ENCODE measurements around the gene AVPR1B. TPM values are rescaled to one million over a fixed set of nuclear protein-coding genes. Genes with fewer than 3 reads are reported as not detected.

The AVPR1B gene
- total RNA-seq, 1 experiment from 2014 or later: not detected

DNA sequence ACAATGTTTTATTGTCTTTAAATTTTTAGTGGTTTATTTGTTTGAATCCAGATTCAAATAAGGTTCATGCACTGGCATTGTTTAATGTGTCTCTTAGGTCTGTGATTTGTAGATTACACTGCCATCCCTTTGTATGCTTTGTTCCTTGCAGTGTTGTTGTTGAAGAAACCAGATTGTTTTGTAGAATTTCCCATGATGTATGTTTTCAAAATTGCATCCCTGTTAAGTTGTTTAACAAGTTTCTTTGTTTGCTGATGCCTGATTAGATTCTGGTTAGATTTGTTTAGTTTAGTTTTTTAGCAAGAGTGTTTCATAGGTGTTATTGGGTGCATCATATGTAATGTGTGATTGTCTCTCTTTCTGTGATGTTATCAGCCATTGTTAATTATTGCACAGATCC, 5.5 kb upstream of the AVPR1B start:
- H3K27me3 ChIP-seq (replicated peaks): peaks cover 28% of the 10 kb centered on the region
- no peaks in the 10 kb centered on the region; the same call in 1 of the 2 replicates for H3K9me3 ChIP-seq (replicated peaks)
- no peaks in the 10 kb centered on the region for H3K36me3 ChIP-seq
- no peak for DNase-seq (ENCODE audit: low read depth in 1 of 2, low spot score in 2 of 2)
- H3K27ac ChIP-seq: no peak overlapping the region
- H3K4me3 ChIP-seq: no peak overlapping the region
- 0 out of 2 replicates have a peak, but pooled peaks cover under 1% of the 10 kb centered on the region for H3K4me1 ChIP-seq (replicated peaks)

DNA sequence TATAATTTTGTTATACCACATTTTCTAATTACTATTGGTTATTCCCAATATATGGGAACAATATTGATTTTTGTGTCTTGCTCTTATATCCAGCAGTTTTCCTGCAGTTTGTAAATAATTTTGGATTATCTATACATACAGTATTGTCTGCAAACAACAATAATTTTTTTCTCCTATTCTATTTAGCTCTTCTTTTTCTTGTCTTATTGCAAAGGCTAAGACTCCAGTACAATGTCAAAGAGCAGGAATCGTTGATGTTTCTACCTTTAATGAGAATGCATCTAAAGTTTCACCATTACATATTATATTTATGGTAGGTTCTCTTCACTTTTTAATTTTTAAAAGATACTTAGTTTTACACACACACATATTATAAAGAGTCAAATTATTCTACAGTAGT, 4.1 kb upstream of the AVPR1B start:
- H3K9me3 ChIP-seq (replicated peaks): no peaks in the 10 kb centered on the region; the same call in 1 of the 2 replicates
- H3K27me3 ChIP-seq (replicated peaks): peaks cover 38% of the 10 kb centered on the region
- H3K4me3 ChIP-seq: no peak overlapping the region
- H3K4me1 ChIP-seq (replicated peaks): peaks cover 7% of the 10 kb centered on the region; the same call in 1 of the 2 replicates
- H3K27ac ChIP-seq: no peak overlapping the region
- no peaks in the 10 kb centered on the region for H3K36me3 ChIP-seq
- DNase-seq (ENCODE audit: low read depth in 1 of 2, low spot score in 2 of 2): no peak

DNA sequence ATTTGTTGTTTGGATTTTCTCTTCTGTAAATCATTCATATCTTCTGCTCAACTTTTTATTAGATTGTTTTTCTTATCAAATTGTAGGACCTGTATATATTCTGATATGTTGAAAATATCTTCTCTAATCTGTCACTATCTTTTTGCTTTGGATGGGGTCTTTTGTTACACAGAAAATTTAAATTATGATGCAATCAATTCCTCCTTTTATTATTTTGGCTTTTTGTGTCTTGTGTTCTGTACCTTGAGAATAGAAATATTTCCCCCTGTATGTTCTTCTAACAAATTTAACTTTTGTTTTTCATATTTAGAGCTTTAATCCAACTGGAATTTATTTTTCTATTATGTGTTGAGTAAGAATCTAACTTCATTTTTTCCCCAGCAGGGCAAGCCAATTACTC, 3.2 kb upstream of the AVPR1B start:
- Histone ChIP-seq H3K4me1 (replicated peaks) (peaks cover 7% of the 10 kb centered on the region; the same call in 1 of the 2 replicates), H3K27ac (no peak overlapping the region), H3K4me3 (no peak overlapping the region), H3K36me3 (no peaks in the 10 kb centered on the region), H3K27me3 (replicated peaks) (peaks cover 37% of the 10 kb centered on the region), H3K9me3 (replicated peaks) (no peaks in the 10 kb centered on the region; the same call in 1 of the 2 replicates)
- DNase-seq (ENCODE audit: low read depth in 1 of 2, low spot score in 2 of 2): no peak

DNA sequence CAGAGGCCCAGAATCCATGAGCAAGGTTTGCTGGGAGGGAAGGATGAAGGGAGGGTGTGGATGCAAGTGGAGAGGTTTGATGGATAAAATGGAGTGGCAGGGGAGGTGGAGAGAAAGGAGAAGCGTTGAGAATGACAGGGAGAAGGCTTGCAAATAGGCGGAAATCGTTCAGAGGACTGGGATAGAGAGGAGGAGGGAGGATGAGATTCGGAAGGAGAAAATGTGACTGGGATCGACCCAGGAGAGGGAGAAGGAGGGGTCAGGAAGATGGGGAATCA, 376 bp downstream of the AVPR1B start:
- DNase-seq (ENCODE audit: low read depth in 1 of 2, low spot score in 2 of 2): no peak
- no peaks in the 10 kb centered on the region for H3K36me3 ChIP-seq
- H3K4me3 ChIP-seq: no peak overlapping the region
- no peaks in the 10 kb centered on the region for H3K9me3 ChIP-seq (replicated peaks)
- peaks cover 41% of the 10 kb centered on the region for H3K27me3 ChIP-seq (replicated peaks)
- no peak overlapping the region for H3K27ac ChIP-seq
- peaks cover 7% of the 10 kb centered on the region; the same call in 1 of the 2 replicates for H3K4me1 ChIP-seq (replicated peaks)

DNA sequence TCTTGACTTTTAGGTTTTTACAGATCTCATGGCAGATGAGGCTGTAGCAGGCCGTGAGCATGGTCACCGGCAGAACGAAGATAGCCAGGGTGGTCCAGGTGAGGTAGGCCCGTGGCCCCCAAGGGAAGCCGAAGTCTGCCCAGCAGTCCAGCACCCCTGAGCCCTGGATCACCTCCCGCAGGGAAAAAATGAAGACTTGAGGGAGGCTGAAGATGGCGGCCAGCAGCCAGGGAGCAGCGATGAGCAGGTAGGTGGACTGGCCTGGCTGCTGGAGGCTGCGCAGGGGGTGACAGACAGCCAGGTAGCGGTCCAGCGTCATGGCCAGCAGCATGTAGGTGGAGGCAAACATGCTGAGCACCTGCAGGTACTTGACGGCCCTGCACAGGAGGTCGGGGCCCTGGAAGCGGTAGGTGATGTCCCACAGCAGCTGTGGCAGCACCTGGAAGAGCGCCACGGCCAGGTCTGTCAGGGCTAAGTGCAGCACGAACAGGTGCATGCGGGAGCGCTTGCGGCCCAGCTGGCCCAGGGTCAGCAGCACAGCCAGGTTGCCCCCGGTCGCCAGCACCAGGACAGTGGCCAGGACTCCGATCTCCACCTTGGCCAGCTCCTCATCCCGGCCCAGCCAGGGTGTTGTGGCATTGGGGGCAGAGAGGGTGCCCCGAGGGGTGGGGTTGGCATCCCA, 856 bp downstream of the AVPR1B start:
- no peak overlapping the region for H3K27ac ChIP-seq
- no peak for DNase-seq (ENCODE audit: low read depth in 1 of 2, low spot score in 2 of 2)
- no peak overlapping the region for H3K4me3 ChIP-seq
- H3K27me3 ChIP-seq (replicated peaks): peaks cover 41% of the 10 kb centered on the region
- no peaks in the 10 kb centered on the region for H3K9me3 ChIP-seq (replicated peaks)
- peaks cover 7% of the 10 kb centered on the region; the same call in 1 of the 2 replicates for H3K4me1 ChIP-seq (replicated peaks)
- no peaks in the 10 kb centered on the region for H3K36me3 ChIP-seq

DNA sequence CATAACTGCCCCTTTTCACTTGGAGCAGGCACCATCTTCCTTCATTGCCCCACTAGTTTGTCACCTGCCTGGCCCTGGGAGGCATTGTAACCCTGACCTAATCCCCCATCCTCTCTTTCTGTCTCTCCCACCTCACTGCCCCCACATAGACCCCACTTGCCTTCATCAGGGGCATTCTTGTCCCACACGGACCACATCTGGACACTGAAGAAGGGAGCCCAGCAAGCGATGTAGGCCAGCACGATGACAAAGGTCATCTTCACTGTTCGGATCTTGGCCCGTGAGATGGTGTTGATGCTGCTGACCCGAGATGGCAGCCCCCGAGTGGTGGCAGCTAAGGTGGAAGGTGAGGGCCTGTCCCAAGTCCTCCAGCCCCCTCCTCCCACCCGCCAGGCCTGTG, 1.4 kb downstream of the AVPR1B start:
- H3K9me3 ChIP-seq (replicated peaks): no peaks in the 10 kb centered on the region
- no peak for DNase-seq (ENCODE audit: low read depth in 1 of 2, low spot score in 2 of 2)
- no peaks in the 10 kb centered on the region for H3K36me3 ChIP-seq
- no peak overlapping the region for H3K4me3 ChIP-seq
- peaks cover 41% of the 10 kb centered on the region for H3K27me3 ChIP-seq (replicated peaks)
- H3K4me1 ChIP-seq (replicated peaks): peaks cover 7% of the 10 kb centered on the region; the same call in 1 of the 2 replicates
- H3K27ac ChIP-seq: no peak overlapping the region

DNA sequence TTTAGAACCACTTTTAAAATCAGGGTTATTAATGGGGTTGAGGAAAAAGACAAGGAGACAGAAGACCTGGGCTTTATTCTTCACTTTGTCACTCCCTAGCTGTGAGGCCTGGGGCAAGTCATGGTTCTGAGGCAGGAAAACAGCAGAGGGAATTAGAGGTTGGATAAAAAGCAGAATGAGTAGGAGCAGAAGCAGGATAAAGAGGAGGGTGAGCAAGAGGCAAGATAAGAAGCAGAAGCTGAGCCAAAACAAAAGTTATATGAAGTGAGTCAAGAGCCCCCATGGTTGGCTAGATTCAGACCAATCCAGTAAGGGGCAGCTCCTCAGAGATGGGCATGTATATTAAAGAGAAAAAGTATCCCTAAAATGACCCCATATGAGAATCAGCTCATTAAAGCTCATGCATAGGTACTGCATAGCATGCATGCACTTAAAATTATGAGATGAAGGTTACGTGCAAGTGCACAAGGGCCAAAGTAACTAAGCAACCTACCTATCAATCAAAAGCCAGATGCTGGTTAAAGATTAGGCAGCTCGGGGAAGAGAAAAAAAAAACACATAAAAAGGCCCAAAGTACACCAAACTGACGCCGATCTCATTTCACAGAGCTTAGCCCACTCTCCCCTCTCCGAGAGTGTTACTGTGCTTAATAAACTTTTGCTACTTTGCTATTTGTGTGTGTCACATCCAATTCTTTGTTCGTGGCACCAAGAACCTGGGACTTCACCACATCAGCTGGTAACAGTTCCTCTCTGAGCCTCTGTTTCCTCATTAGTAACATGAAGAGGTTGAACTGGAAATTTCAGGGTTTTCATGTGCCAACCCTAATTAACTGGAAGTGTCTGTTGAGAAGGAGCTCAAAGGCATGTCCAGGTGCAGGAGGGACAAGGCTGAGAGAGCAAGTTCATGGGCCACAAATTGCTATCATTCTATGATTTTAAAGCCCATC, 2.2 kb downstream of the AVPR1B start:
- Histone ChIP-seq H3K27ac (no peak overlapping the region), H3K27me3 (replicated peaks) (peaks cover 38% of the 10 kb centered on the region), H3K4me3 (no peak overlapping the region), H3K9me3 (replicated peaks) (no peaks in the 10 kb centered on the region), H3K36me3 (no peaks in the 10 kb centered on the region), H3K4me1 (replicated peaks) (peaks cover 7% of the 10 kb centered on the region; the same call in 1 of the 2 replicates)
- no peak for DNase-seq (ENCODE audit: low read depth in 1 of 2, low spot score in 2 of 2)

DNA sequence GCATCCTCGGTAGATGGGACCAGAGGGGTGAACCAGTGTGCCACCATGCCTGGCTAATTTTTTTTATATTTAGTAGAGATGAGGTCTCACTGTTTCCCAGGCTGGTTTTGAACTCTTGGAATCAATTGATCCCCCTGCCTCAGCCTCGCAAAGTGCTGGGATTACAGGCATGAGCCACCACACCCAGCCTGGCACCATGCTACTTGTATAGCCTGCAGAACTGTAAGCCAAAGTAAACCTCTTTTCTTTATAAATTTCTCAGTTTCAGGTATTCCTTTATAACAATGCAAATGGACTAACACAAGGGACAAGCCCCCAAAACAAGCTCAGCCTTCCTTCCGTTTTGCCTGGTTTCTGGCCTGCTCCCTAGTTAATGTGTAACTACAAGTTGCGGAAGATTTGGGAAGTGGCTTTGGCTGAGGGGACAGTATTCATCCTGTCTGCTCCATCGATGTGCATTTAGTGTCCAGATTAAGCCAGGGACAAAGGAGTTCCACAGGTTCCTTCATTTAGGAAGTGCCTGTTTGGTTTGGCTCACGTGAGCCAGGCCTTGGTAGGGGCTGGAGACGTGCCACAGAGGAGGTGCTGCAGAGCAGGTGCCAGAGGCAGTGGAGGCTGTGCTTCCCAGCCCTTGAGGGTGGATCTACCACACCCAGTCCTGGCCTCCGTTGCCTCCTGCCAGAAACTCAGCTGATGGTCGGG, 4.4 kb downstream of the AVPR1B start:
- Histone ChIP-seq H3K36me3 (no peaks in the 10 kb centered on the region), H3K4me3 (no peak overlapping the region), H3K27me3 (replicated peaks) (peaks cover 28% of the 10 kb centered on the region), H3K27ac (no peak overlapping the region), H3K9me3 (replicated peaks) (no peaks in the 10 kb centered on the region), H3K4me1 (replicated peaks) (peaks cover 7% of the 10 kb centered on the region; the same call in 1 of the 2 replicates)
- DNase-seq (ENCODE audit: low read depth in 1 of 2, low spot score in 2 of 2): no peak

DNA sequence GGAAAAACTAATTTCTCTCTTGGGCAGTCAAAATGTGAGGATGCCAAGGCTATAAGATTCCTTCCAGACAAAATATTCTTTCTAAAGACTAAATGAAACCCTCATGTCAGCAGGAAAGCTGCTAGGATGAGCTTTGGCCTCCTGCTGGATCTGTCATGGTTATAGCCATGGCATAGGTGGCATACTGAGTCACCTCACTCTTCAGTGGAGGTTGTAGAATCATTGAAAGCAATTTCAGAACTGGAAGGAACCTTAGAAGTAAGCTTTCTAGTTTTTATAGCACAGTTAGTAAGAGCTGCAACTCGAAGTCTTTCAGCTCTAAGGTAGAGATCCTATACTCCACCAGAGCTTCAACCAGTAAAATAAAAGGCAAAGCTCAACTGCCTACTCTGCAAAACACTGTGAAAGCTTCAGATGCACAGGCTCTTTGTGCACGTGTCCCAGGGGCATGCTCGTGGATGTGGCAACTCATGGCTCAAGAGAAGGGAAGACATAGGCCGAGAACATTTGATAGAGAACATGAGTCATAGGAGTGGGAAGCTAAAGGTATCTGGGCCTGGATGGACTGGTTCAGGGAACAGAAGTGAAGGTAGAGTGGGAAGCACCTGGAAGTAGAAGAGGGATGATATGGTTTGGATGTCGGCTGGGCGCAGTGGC, 5.8 kb downstream of the AVPR1B start:
- no peaks in the 10 kb centered on the region for H3K36me3 ChIP-seq
- no peaks in the 10 kb centered on the region for H3K9me3 ChIP-seq (replicated peaks)
- no peak overlapping the region for H3K4me3 ChIP-seq
- no peak for DNase-seq (ENCODE audit: low read depth in 1 of 2, low spot score in 2 of 2)
- H3K4me1 ChIP-seq (replicated peaks): no peaks in the 10 kb centered on the region
- H3K27ac ChIP-seq: no peak overlapping the region
- H3K27me3 ChIP-seq (replicated peaks): 0 out of 2 replicates have a peak, but pooled peaks cover 15% of the 10 kb centered on the region

DNA sequence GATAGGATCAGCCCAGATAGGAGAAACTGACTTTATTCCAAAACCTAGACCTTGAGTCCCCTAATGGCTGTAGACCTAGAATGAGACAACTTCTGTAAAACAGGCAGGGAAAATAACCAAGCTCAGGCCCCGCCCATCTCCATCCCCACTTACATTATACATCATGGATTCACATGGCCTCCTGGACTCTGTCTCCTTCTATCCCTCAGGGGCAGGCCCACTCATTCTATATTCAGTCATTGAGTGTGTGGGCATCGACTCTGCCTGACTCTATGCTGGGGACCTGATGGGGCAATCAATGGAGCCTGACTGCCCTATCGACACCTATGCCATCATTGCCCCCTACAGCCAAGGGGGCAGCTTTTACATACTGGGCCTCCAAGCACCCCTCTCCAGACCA, 6.4 kb downstream of the AVPR1B start:
- H3K9me3 ChIP-seq (replicated peaks): no peaks in the 10 kb centered on the region
- no peak overlapping the region for H3K4me3 ChIP-seq
- peaks cover 15% of the 10 kb centered on the region; the same call in 1 of the 2 replicates for H3K27me3 ChIP-seq (replicated peaks)
- H3K4me1 ChIP-seq (replicated peaks): no peaks in the 10 kb centered on the region
- no peak for DNase-seq (ENCODE audit: low read depth in 1 of 2, low spot score in 2 of 2)
- H3K27ac ChIP-seq: no peak overlapping the region
- H3K36me3 ChIP-seq: no peaks in the 10 kb centered on the region

DNA sequence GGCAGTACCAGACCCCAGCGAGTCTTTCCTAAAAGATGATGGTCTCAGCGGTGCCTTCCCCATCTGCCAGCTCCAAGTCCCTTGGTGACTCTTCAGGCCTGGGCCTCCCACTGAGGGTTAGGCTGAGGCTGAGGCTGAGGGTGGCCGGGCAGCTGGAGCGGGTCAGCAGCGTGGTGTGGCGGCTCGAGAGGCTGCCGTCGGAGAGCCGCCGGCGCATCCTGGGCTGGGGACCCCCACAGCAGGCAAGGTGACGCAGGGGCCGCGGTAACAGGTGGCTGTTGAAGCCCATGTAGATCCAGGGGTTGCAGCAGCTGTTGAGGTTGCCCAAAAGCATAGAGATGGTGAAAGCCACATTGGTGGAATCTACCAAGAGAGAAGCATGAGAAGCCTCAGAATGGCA, 7.0 kb downstream of the AVPR1B start:
- Histone ChIP-seq H3K4me1 (replicated peaks) (no peaks in the 10 kb centered on the region), H3K27ac (no peak overlapping the region), H3K4me3 (no peak overlapping the region), H3K36me3 (no peaks in the 10 kb centered on the region), H3K9me3 (replicated peaks) (no peaks in the 10 kb centered on the region), H3K27me3 (replicated peaks) (peaks cover 8% of the 10 kb centered on the region; the same call in 1 of the 2 replicates)
- no peak for DNase-seq (ENCODE audit: low read depth in 1 of 2, low spot score in 2 of 2)

DNA sequence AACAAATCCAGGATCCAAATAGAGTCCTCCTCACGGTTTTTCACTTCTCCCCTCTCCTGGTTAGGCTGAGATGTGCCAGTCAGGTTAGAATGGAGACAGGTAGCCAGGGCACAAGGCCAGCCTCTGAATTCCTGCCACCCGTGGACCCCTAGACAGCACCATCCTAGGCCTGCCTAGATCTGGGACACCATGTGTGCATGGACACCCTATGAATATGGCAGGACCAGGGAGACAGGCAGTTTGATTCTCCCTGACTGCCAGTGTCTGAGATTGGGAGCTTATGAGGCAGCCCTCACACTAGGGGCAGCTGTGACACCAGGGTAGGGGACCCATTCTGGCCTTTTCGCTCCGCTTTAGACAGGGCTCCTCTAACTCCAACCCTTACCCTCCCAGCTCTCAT, 7.5 kb downstream of the AVPR1B start:
- H3K27me3 ChIP-seq (replicated peaks): peaks cover 8% of the 10 kb centered on the region; the same call in 1 of the 2 replicates
- H3K9me3 ChIP-seq (replicated peaks): no peaks in the 10 kb centered on the region
- no peak overlapping the region for H3K27ac ChIP-seq
- DNase-seq (ENCODE audit: low read depth in 1 of 2, low spot score in 2 of 2): no peak
- H3K4me1 ChIP-seq (replicated peaks): no peaks in the 10 kb centered on the region
- H3K36me3 ChIP-seq: no peaks in the 10 kb centered on the region
- H3K4me3 ChIP-seq: no peak overlapping the region

DNA sequence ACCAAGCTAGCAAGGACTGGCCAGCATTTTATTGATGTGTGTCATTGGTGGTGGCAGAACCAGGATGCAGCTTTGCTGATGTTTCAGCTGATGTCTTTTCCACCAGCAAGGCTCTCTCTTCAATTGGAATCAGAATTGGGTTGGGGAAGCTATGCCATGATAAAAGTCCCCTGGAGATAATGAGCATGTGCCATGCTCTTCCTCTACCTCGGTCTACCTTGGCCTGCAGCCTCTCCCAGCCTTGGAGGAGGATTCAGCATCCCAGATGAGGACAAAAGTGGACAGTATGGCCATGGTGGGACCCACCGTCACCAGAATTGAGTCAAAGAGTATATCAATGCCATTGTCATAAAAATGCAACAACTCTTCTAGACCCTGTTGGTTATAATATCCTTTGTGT, 8.6 kb downstream of the AVPR1B start:
- Histone ChIP-seq H3K4me3 (no peak overlapping the region), H3K4me1 (replicated peaks) (no peaks in the 10 kb centered on the region), H3K9me3 (replicated peaks) (no peaks in the 10 kb centered on the region), H3K36me3 (no peaks in the 10 kb centered on the region), H3K27ac (no peak overlapping the region), H3K27me3 (replicated peaks) (peaks cover 7% of the 10 kb centered on the region)
- DNase-seq (ENCODE audit: low read depth in 1 of 2, low spot score in 2 of 2): no peak

Data from SJSA1 (cell line).